Measurements from ENCODE around the gene HIBADH. TPM values are rescaled to one million over a fixed set of nuclear protein-coding genes. Genes with fewer than 3 reads are reported as not detected.

The HIBADH gene
- total and polyA plus RNA-seq, 7 experiments from 2014 or later = 8.0 to 46.2 (median 14.7) TPM

- no peaks in the 10 kb centered on the region for H3K9me3 ChIP-seq (ENCODE audit: control insufficient read depth in 2 of 3, low read length in 3 of 3)
- H3K4me1 ChIP-seq (ENCODE audit: control insufficient read depth in 2 of 2, insufficient read depth in 2 of 2, low read length in 2 of 2) = no peaks in the 10 kb centered on the region
- Mint-ChIP-seq H3K4me1 (no peaks in the 10 kb centered on the region), H3K4me3 (no peak overlapping the region), H3K9me3 (peaks cover 0 to 31% (median 6%) of the 10 kb centered on the region in 11 donors), H3K27me3 (no peaks in the 10 kb centered on the region), H3K36me3 (peaks cover 0 to 56% (median 39%) of the 10 kb centered on the region in 5 donors), H3K27ac (no peak overlapping the region)
- no peak overlapping the region for H3K4me3 ChIP-seq (ENCODE audit: low read length)
- H3K27me3 ChIP-seq (ENCODE audit: control insufficient read depth in 2 of 2, insufficient read depth in 2 of 2, low read length in 2 of 2) = no peaks in the 10 kb centered on the region
- H3K27ac ChIP-seq (ENCODE audit: low read depth, low read length) = no peak overlapping the region
- CTCF ChIA-PET = no interaction called here
- ATAC-seq (no peak), DNase-seq (no peak)
- POLR2A ChIA-PET = interaction anchor here (0.7 kb wide), 1 partner anchor 203 kb away, joined by 3 read pairs; no protein-coding TSS in a partner anchor
- intact Hi-C loops (cut with micrococcal nuclease) = no loop called here
- H3K36me3 ChIP-seq (ENCODE audit: control insufficient read depth in 2 of 3, insufficient read depth in 3 of 3, low read length in 3 of 3) = no peaks in the 10 kb centered on the region
These were observed 97.7 kb downstream of the HIBADH start for GRCh38 chr7:27564881-27565482.

- POLR2A ChIA-PET = no interaction called here
These were observed 101.9 kb downstream of the HIBADH start for GRCh38 chr7:27560706-27561235.

GRCh38 chr7:27555670-27556069 lies 107.0 kb downstream of the HIBADH start:
- Mint-ChIP-seq H3K27ac (no peak overlapping the region), H3K4me1 (peaks cover 0 to 5% (median 0%) of the 10 kb centered on the region in 7 donors), H3K27me3 (no peaks in the 10 kb centered on the region), H3K36me3 (peaks cover 0 to 25% (median 17%) of the 10 kb centered on the region in 5 donors), H3K9me3 (no peaks in the 10 kb centered on the region), H3K4me3 (no peak overlapping the region)
- DNase-seq (no peak), ATAC-seq (no peak)
- ChIA-PET CTCF (no interaction called here), POLR2A (no interaction called here)
- Histone ChIP-seq H3K27me3 (ENCODE audit: control insufficient read depth in 2 of 2, insufficient read depth in 2 of 2, low read length in 2 of 2) (no peaks in the 10 kb centered on the region), H3K36me3 (ENCODE audit: control insufficient read depth in 2 of 3, insufficient read depth in 3 of 3, low read length in 3 of 3) (no peaks in the 10 kb centered on the region), H3K4me3 (ENCODE audit: low read length) (no peak overlapping the region), H3K4me1 (ENCODE audit: control insufficient read depth in 2 of 2, insufficient read depth in 2 of 2, low read length in 2 of 2) (no peaks in the 10 kb centered on the region), H3K9me3 (ENCODE audit: control insufficient read depth in 2 of 3, low read length in 3 of 3) (no peaks in the 10 kb centered on the region), H3K27ac (ENCODE audit: low read depth, low read length) (no peak overlapping the region)
- intact Hi-C loops (cut with micrococcal nuclease) = no loop called here

More at GRCh38 chr7:27560706-27561235, 101.9 kb downstream of the HIBADH start:
- CTCF ChIA-PET = interaction anchor here (0.8 kb wide), 1 partner anchor 501 kb away, joined by 4 read pairs; no protein-coding TSS in a partner anchor
- ATAC-seq = no peak
- Mint-ChIP-seq H3K36me3 (peaks cover 0 to 42% (median 25%) of the 10 kb centered on the region in 5 donors), H3K4me1 (no peaks in the 10 kb centered on the region), H3K27me3 (no peaks in the 10 kb centered on the region), H3K4me3 (no peak overlapping the region), H3K27ac (no peak overlapping the region), H3K9me3 (peaks cover 0 to 26% (median 5%) of the 10 kb centered on the region in 11 donors)
- no peak overlapping the region for H3K4me3 ChIP-seq (ENCODE audit: low read length)
- H3K27me3 ChIP-seq (ENCODE audit: control insufficient read depth in 2 of 2, insufficient read depth in 2 of 2, low read length in 2 of 2) = no peaks in the 10 kb centered on the region
- H3K9me3 ChIP-seq (ENCODE audit: control insufficient read depth in 2 of 3, low read length in 3 of 3) = no peaks in the 10 kb centered on the region
- intact Hi-C loops (cut with micrococcal nuclease) = no loop called here
- H3K27ac ChIP-seq (ENCODE audit: low read depth, low read length) = no peak overlapping the region
- DNase-seq = no peak
- no peaks in the 10 kb centered on the region for H3K4me1 ChIP-seq (ENCODE audit: control insufficient read depth in 2 of 2, insufficient read depth in 2 of 2, low read length in 2 of 2)
- H3K36me3 ChIP-seq (ENCODE audit: control insufficient read depth in 2 of 3, insufficient read depth in 3 of 3, low read length in 3 of 3) = no peaks in the 10 kb centered on the region

- Mint-ChIP-seq H3K9me3 (no peaks in the 10 kb centered on the region), H3K4me1 (peaks cover 0 to 5% (median 0%) of the 10 kb centered on the region in 7 donors), H3K36me3 (peaks cover 0 to 28% (median 16%) of the 10 kb centered on the region in 5 donors), H3K27ac (no peak overlapping the region), H3K4me3 (no peak overlapping the region), H3K27me3 (no peaks in the 10 kb centered on the region)
- ChIA-PET POLR2A (no interaction called here), CTCF (no interaction called here)
- H3K27me3 ChIP-seq (ENCODE audit: control insufficient read depth in 2 of 2, insufficient read depth in 2 of 2, low read length in 2 of 2) = no peaks in the 10 kb centered on the region
- H3K4me3 ChIP-seq (ENCODE audit: low read length) = no peak overlapping the region
- no peak overlapping the region for H3K27ac ChIP-seq (ENCODE audit: low read depth, low read length)
- H3K4me1 ChIP-seq (ENCODE audit: control insufficient read depth in 2 of 2, insufficient read depth in 2 of 2, low read length in 2 of 2) = no peaks in the 10 kb centered on the region
- intact Hi-C loops (cut with micrococcal nuclease) = no loop called here
- DNase-seq (no peak), ATAC-seq (no peak)
- H3K9me3 ChIP-seq (ENCODE audit: control insufficient read depth in 2 of 3, low read length in 3 of 3) = no peaks in the 10 kb centered on the region
- H3K36me3 ChIP-seq (ENCODE audit: control insufficient read depth in 2 of 3, insufficient read depth in 3 of 3, low read length in 3 of 3) = no peaks in the 10 kb centered on the region
These were observed 107.9 kb downstream of the HIBADH start for GRCh38 chr7:27554826-27555225.

- Mint-ChIP-seq H3K9me3 (no peaks in the 10 kb centered on the region), H3K4me3 (no peak overlapping the region), H3K27ac (no peak overlapping the region), H3K36me3 (peaks cover 0 to 24% (median 16%) of the 10 kb centered on the region in 5 donors), H3K27me3 (no peaks in the 10 kb centered on the region), H3K4me1 (peaks cover 0 to 5% (median 0%) of the 10 kb centered on the region in 7 donors)
- no peaks in the 10 kb centered on the region for H3K36me3 ChIP-seq (ENCODE audit: control insufficient read depth in 2 of 3, insufficient read depth in 3 of 3, low read length in 3 of 3)
- no peaks in the 10 kb centered on the region for H3K27me3 ChIP-seq (ENCODE audit: control insufficient read depth in 2 of 2, insufficient read depth in 2 of 2, low read length in 2 of 2)
- DNase-seq (no peak), ATAC-seq (no peak)
- H3K4me3 ChIP-seq (ENCODE audit: low read length) = no peak overlapping the region
- POLR2A ChIA-PET = no interaction called here
- intact Hi-C loops (cut with micrococcal nuclease) = no loop called here
- H3K27ac ChIP-seq (ENCODE audit: low read depth, low read length) = no peak overlapping the region
- no peaks in the 10 kb centered on the region for H3K9me3 ChIP-seq (ENCODE audit: control insufficient read depth in 2 of 3, low read length in 3 of 3)
- H3K4me1 ChIP-seq (ENCODE audit: control insufficient read depth in 2 of 2, insufficient read depth in 2 of 2, low read length in 2 of 2) = no peaks in the 10 kb centered on the region
- CTCF ChIA-PET = interaction anchor here (0.7 kb wide), 2 partner anchors 11 to 22 kb away, joined by 3 to 4 read pairs; no protein-coding TSS in a partner anchor
These were observed 109.4 kb downstream of the HIBADH start for GRCh38 chr7:27553273-27553672.

GRCh38 chr7:27551803-27552400 lies 110.8 kb downstream of the HIBADH start:
- Histone ChIP-seq H3K4me1 (ENCODE audit: control insufficient read depth in 2 of 2, insufficient read depth in 2 of 2, low read length in 2 of 2) (no peaks in the 10 kb centered on the region), H3K27me3 (ENCODE audit: control insufficient read depth in 2 of 2, insufficient read depth in 2 of 2, low read length in 2 of 2) (no peaks in the 10 kb centered on the region), H3K36me3 (ENCODE audit: control insufficient read depth in 2 of 3, insufficient read depth in 3 of 3, low read length in 3 of 3) (no peaks in the 10 kb centered on the region), H3K27ac (ENCODE audit: low read depth, low read length) (no peak overlapping the region), H3K9me3 (ENCODE audit: control insufficient read depth in 2 of 3, low read length in 3 of 3) (no peaks in the 10 kb centered on the region), H3K4me3 (ENCODE audit: low read length) (no peak overlapping the region)
- H3K36me3 Mint-ChIP-seq = peaks cover 0 to 21% (median 17%) of the 10 kb centered on the region in 5 donors
- ATAC-seq (no peak), DNase-seq (no peak)
- CTCF ChIA-PET = no interaction called here
- POLR2A ChIA-PET = no interaction called here
- intact Hi-C loops (cut with micrococcal nuclease) = no loop called here
- H3K27me3 Mint-ChIP-seq = no peaks in the 10 kb centered on the region
- no peaks in the 10 kb centered on the region for H3K9me3 Mint-ChIP-seq
- H3K4me1 Mint-ChIP-seq = peaks cover 0 to 6% (median 0%) of the 10 kb centered on the region in 7 donors
- H3K27ac Mint-ChIP-seq = no peak overlapping the region
- no peak overlapping the region for H3K4me3 Mint-ChIP-seq
